Thymus (tissue), 14 donors: Measurements from ENCODE around the gene RSBN1. TPM values are rescaled to one million over a fixed set of nuclear protein-coding genes. Genes with fewer than 3 reads are reported as not detected.

Experiments
- DNase-seq, 9 donors: peaks; one replicate each; pipeline ENCODE4 v3.0.0-alpha.2; 2013; ENCODE audit warnings: low spot score in 9 of 9, low read depth in 6 of 9, missing footprints in 1 of 9
- H3K27ac ChIP-seq, 2 donors: one replicate each; pipeline ENCODE4 v1.5.1; 2013; ENCODE audit warnings: control low read depth in 1 of 2, low read depth in 1 of 2, low read length in 1 of 2, mild to moderate bottlenecking in 1 of 2, moderate library complexity in 1 of 2
- H3K27me3 ChIP-seq, 2 donors: one replicate each; pipeline ENCODE4 v1.5.1; 2013; ENCODE audit warnings: low read length in 1 of 2; ENCODE audit not compliant: control insufficient read depth in 2 of 2, insufficient read depth in 1 of 2
- H3K36me3 ChIP-seq, 2 donors: one replicate each; pipeline ENCODE4 v1.5.1; 2013; ENCODE audit warnings: low read length in 1 of 2, mild to moderate bottlenecking in 1 of 2, moderate library complexity in 1 of 2; ENCODE audit not compliant: control insufficient read depth in 2 of 2, insufficient read depth in 2 of 2
- H3K4me1 ChIP-seq, 2 donors: one replicate each; pipeline ENCODE4 v1.5.1; 2013; ENCODE audit warnings: low read length in 2 of 2; ENCODE audit not compliant: control insufficient read depth in 2 of 2, insufficient read depth in 2 of 2
- H3K4me3 ChIP-seq, 2 donors: one replicate each; pipeline ENCODE4 v1.5.1; 2013; ENCODE audit warnings: low read length in 2 of 2, control low read depth in 1 of 2, mild to moderate bottlenecking in 1 of 2
- H3K9me3 ChIP-seq, 2 donors: one replicate each; pipeline ENCODE4 v1.5.1; 2013; ENCODE audit warnings: low read length in 1 of 2, mild to moderate bottlenecking in 1 of 2; ENCODE audit not compliant: control insufficient read depth in 2 of 2, insufficient read depth in 1 of 2
- WGBS: extraction: QIAGEN DNeasy Blood & Tissue Kit; methylation state at CpG from one replicate; pipeline ENCODE4 v1.1.7; 2013; 5-methylcytosine and 5-hydroxymethylcytosine counted together
- long read RNA-seq, 10 donors: transcript quantifications; one replicate each; lab custom pipeline, GENCODE V29; 2026
- polyA plus RNA-seq: library from polyadenylated mRNA; stranded (reverse); fragments of 200-250 nt; gene quantifications from one replicate; pipeline ENCODE4 v1.2.3, GENCODE V29; 2013
- total RNA-seq: library from RNA; stranded (reverse); fragments of 120-200 nt; gene quantifications from one replicate; pipeline ENCODE4 v1.2.4, GENCODE V29; 2013
- donor health status: healthy.

Gene RSBN1
- total RNA-seq: 19.1 TPM
- polyA plus RNA-seq: 11.6 TPM
- long read RNA-seq, donor 1, full-length matches to known transcripts: 1 of 1 reads
- long read RNA-seq, donor 1, partial matches to known transcripts: 0 of 1 reads
- long read RNA-seq, donor 1, other reads (novel, unspliced or antisense): 0 of 1 reads
- long read RNA-seq, donor 2, full-length matches to known transcripts: 10 of 40 reads
- long read RNA-seq, donor 2, partial matches to known transcripts: 30 of 40 reads
- long read RNA-seq, donor 2, other reads (novel, unspliced or antisense): 0 of 40 reads
- long read RNA-seq, donor 3, full-length matches to known transcripts: 6 of 13 reads
- long read RNA-seq, donor 3, partial matches to known transcripts: 7 of 13 reads
- long read RNA-seq, donor 3, other reads (novel, unspliced or antisense): 0 of 13 reads
- long read RNA-seq, donor 4, full-length matches to known transcripts: 3 of 10 reads
- long read RNA-seq, donor 4, partial matches to known transcripts: 7 of 10 reads
- long read RNA-seq, donor 4, other reads (novel, unspliced or antisense): 0 of 10 reads
- long read RNA-seq, donor 5, full-length matches to known transcripts: 4 of 4 reads
- long read RNA-seq, donor 5, partial matches to known transcripts: 0 of 4 reads
- long read RNA-seq, donor 5, other reads (novel, unspliced or antisense): 0 of 4 reads
- long read RNA-seq, donor 6, full-length matches to known transcripts: 6 of 24 reads
- long read RNA-seq, donor 6, partial matches to known transcripts: 18 of 24 reads
- long read RNA-seq, donor 6, other reads (novel, unspliced or antisense): 0 of 24 reads
- long read RNA-seq, donor 7, full-length matches to known transcripts: 7 of 22 reads
- long read RNA-seq, donor 7, partial matches to known transcripts: 15 of 22 reads
- long read RNA-seq, donor 7, other reads (novel, unspliced or antisense): 0 of 22 reads
- long read RNA-seq, donor 8, full-length matches to known transcripts: 1 of 17 reads
- long read RNA-seq, donor 8, partial matches to known transcripts: 16 of 17 reads
- long read RNA-seq, donor 8, other reads (novel, unspliced or antisense): 0 of 17 reads
- long read RNA-seq, donor 9, full-length matches to known transcripts: 2 of 15 reads
- long read RNA-seq, donor 9, partial matches to known transcripts: 13 of 15 reads
- long read RNA-seq, donor 9, other reads (novel, unspliced or antisense): 0 of 15 reads
- long read RNA-seq, donor 10, full-length matches to known transcripts: 1 of 20 reads
- long read RNA-seq, donor 10, partial matches to known transcripts: 19 of 20 reads
- long read RNA-seq, donor 10, other reads (novel, unspliced or antisense): 0 of 20 reads

GRCh38 chr1:113811888-113812660 is at the start of gene RSBN1:
Gene RSBN1, minus strand, starts transcription at chr1:113812476. Its CDS starts 64 bp downstream, at chr1:113812412.
- H3K4me3 ChIP-seq: peak within 1 kb of the TSS; percentile 98
- peak within 1 kb of the TSS; percentile 96 to 97 for H3K27ac ChIP-seq
- no peaks in the 10 kb centered on the region for H3K9me3 ChIP-seq
- peak; percentile 91 to 99 (median 96) for DNase-seq
- under 1% methylated on average over 82 of the region's 82 CpGs for WGBS
- no peaks in the 10 kb centered on the region for H3K27me3 ChIP-seq
- peaks cover 4 to 9% of the 10 kb centered on the region in 2 donors for H3K4me1 ChIP-seq
- H3K36me3 ChIP-seq: peaks cover 0 to 7% of the 10 kb centered on the region in 2 donors

GRCh38 chr1:113861641-113862040 is 49.4 kb upstream of the RSBN1 start:
- no peak overlapping the region for H3K4me3 ChIP-seq
- DNase-seq: no peak
- H3K27ac ChIP-seq: no peak overlapping the region
- H3K4me1 ChIP-seq: peaks cover 0 to 2% of the 10 kb centered on the region in 2 donors
- H3K36me3 ChIP-seq: peaks cover 9 to 11% of the 10 kb centered on the region in 2 donors
- H3K27me3 ChIP-seq: no peaks in the 10 kb centered on the region
- 98% methylated on average over 5 of the region's 5 CpGs for WGBS
- H3K9me3 ChIP-seq: no peaks in the 10 kb centered on the region

GRCh38 chr1:113860891-113861290 is 48.6 kb upstream of the RSBN1 start:
- no peak for DNase-seq
- Histone ChIP-seq H3K4me3 (no peak overlapping the region), H3K27ac (no peak overlapping the region), H3K27me3 (no peaks in the 10 kb centered on the region), H3K4me1 (peaks cover 0 to 2% of the 10 kb centered on the region in 2 donors), H3K9me3 (no peaks in the 10 kb centered on the region), H3K36me3 (peaks cover 13 to 15% of the 10 kb centered on the region in 2 donors)
- 74% methylated on average over 3 of the region's 3 CpGs for WGBS

GRCh38 chr1:113859478-113860175 is 47.4 kb upstream of the RSBN1 start:
- no peak overlapping the region for H3K27ac ChIP-seq
- peaks cover 22 to 23% of the 10 kb centered on the region in 2 donors for H3K36me3 ChIP-seq
- 37% methylated on average over 3 of the region's 3 CpGs for WGBS

GRCh38 chr1:113858982-113859381 is 46.7 kb upstream of the RSBN1 start:
- Histone ChIP-seq H3K27me3 (no peaks in the 10 kb centered on the region), H3K4me1 (peaks cover 0 to 2% of the 10 kb centered on the region in 2 donors), H3K27ac (no peak overlapping the region), H3K9me3 (no peaks in the 10 kb centered on the region), H3K36me3 (peaks cover 24 to 25% of the 10 kb centered on the region in 2 donors), H3K4me3 (no peak overlapping the region)
- no peak for DNase-seq
- 97% methylated on average over 1 of the region's 1 CpG for WGBS

More at GRCh38 chr1:113859478-113860175, 47.4 kb upstream of the RSBN1 start:
- no peaks in the 10 kb centered on the region for H3K27me3 ChIP-seq
- H3K4me3 ChIP-seq: no peak overlapping the region
- no peak for DNase-seq
- H3K4me1 ChIP-seq: peaks cover 0 to 2% of the 10 kb centered on the region in 2 donors
- no peaks in the 10 kb centered on the region for H3K9me3 ChIP-seq

GRCh38 chr1:113858418-113858817 is 46.1 kb upstream of the RSBN1 start:
- 77% methylated on average over 3 of the region's 3 CpGs for WGBS
- peaks cover 24 to 25% of the 10 kb centered on the region in 2 donors for H3K36me3 ChIP-seq
- no peak for DNase-seq
- no peak overlapping the region for H3K4me3 ChIP-seq
- peaks cover 0 to 2% of the 10 kb centered on the region in 2 donors for H3K4me1 ChIP-seq
- no peak overlapping the region for H3K27ac ChIP-seq
- no peaks in the 10 kb centered on the region for H3K9me3 ChIP-seq
- no peaks in the 10 kb centered on the region for H3K27me3 ChIP-seq

- peaks cover 24 to 25% of the 10 kb centered on the region in 2 donors for H3K36me3 ChIP-seq
- peaks cover 0 to 2% of the 10 kb centered on the region in 2 donors for H3K4me1 ChIP-seq
- H3K4me3 ChIP-seq: no peak overlapping the region
- H3K9me3 ChIP-seq: no peaks in the 10 kb centered on the region
- no peak for DNase-seq
- 39% methylated on average over 3 of the region's 3 CpGs for WGBS
- no peak overlapping the region for H3K27ac ChIP-seq
- no peaks in the 10 kb centered on the region for H3K27me3 ChIP-seq
Observed at GRCh38 chr1:113857776-113858175, 45.5 kb upstream of the RSBN1 start.
